ENCODE results near the gene TNS3.

TNS3 gene

DNA sequence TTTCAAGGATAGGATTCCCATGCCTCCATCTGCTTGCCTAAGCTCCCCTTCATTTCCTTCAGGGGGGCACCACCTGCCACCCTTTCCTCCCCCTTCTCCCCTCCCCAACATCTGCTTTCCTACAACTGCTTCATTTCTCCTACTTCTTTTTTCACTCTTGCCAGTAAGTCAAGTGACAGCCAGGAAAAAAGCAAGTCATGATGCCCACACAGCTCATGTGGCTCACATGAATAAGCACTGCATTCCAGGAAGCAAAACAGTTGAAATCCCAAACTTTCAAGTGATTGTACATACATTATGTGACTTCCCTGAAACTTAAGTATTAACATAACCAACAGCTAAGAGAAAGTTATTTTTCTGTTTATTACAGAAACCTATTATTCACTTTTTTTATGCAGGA lies 78.6 kb downstream of the TNS3 start:
- Histone ChIP-seq H4K20me1 (ENCODE audit: insufficient read depth) (no peaks in the 10 kb centered on the region), H3K4me3 (IDR thresholded peaks at IDR 0.05; ENCODE audit: insufficient read depth, low read depth, low read length) (no peak overlapping the region), H3K9ac (no peak overlapping the region), H2AFZ (ENCODE audit: low read depth) (no peak overlapping the region), H3K36me3 (ENCODE audit: insufficient read depth) (no peaks in the 10 kb centered on the region), H3K27me3 (ENCODE audit: insufficient read depth, low read depth) (no peaks in the 10 kb centered on the region), H3K4me1 (ENCODE audit: low read depth, poor library complexity, severe bottlenecking) (peaks cover 13% of the 10 kb centered on the region), H3K4me2 (no peak overlapping the region), H3K27ac (no peak overlapping the region), H3K79me2 (ENCODE audit: insufficient read depth, low read depth) (no peaks in the 10 kb centered on the region)
- no peak for TF ChIP-seq CTCF (conservative IDR thresholded peaks at IDR 0.05; ENCODE audit: low read depth, low read length)

DNA sequence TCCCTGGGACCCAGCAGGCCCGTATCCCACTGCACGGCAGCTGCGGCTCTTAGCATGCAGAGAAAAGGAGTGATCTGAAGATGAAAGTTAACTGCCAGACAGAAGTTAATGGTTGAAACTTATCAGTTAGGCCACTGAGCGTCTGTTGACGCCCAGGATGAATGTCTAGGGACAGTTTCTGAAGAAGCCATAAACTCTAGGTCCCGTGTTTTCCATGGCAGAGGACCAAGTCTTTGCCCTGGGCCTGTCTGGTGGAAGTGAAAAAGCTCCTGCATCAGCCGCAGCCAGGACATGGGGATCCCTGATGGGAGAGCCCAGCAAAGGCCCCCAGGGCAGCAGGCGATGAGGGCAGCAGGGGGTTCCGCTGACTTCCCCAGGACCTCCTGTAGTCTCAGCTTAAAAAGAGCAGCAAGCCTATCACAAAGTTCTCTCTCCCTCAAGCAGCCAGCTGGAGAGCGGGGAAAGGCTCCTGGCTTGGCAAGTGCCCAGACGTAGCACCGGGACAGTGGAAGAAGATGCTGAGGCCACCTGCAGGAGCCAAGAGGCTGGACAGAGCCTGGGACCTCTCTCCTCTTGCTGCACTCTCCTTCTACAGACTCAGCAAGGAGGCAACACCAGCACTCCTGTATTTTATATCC lies 79.6 kb downstream of the TNS3 start:
- no peak overlapping the region for H3K4me3 ChIP-seq (IDR thresholded peaks at IDR 0.05; ENCODE audit: insufficient read depth, low read depth, low read length)
- TF ChIP-seq CTCF (conservative IDR thresholded peaks at IDR 0.05; ENCODE audit: low read depth, low read length) = no peak
- H3K27ac ChIP-seq = no peak overlapping the region
- H3K27me3 ChIP-seq (ENCODE audit: insufficient read depth, low read depth) = no peaks in the 10 kb centered on the region
- H3K9ac ChIP-seq = no peak overlapping the region
- H3K4me1 ChIP-seq (ENCODE audit: low read depth, poor library complexity, severe bottlenecking) = peaks cover 22% of the 10 kb centered on the region
- no peaks in the 10 kb centered on the region for H3K79me2 ChIP-seq (ENCODE audit: insufficient read depth, low read depth)
- no peaks in the 10 kb centered on the region for H4K20me1 ChIP-seq (ENCODE audit: insufficient read depth)
- H3K4me2 ChIP-seq = no peak overlapping the region
- no peaks in the 10 kb centered on the region for H3K36me3 ChIP-seq (ENCODE audit: insufficient read depth)
- H2AFZ ChIP-seq (ENCODE audit: low read depth) = no peak overlapping the region

DNA sequence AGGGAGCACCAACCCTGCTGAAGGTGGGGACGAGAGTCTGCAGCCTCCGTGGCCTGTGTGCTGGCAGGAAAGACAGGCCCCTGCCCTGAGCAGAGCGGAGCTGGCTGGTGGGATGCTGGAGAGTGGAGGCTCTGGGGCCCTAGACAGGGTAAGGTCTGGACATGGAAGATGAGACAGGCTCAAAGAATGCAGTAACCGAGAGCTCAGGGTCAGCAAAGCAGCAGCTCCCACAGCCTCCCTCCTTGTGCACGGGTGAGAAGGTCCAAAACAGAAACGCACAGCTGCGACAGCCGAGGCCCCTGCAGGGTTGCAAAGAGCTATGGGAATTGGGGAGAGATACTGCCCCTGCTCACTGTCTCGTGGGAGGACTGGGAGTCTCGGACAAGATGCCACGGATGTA lies 80.5 kb downstream of the TNS3 start:
- no peak for TF ChIP-seq CTCF (conservative IDR thresholded peaks at IDR 0.05; ENCODE audit: low read depth, low read length)
- H3K9ac ChIP-seq = no peak overlapping the region
- H3K27me3 ChIP-seq (ENCODE audit: insufficient read depth, low read depth) = no peaks in the 10 kb centered on the region
- H3K4me2 ChIP-seq = no peak overlapping the region
- H3K4me1 ChIP-seq (ENCODE audit: low read depth, poor library complexity, severe bottlenecking) = peaks cover 32% of the 10 kb centered on the region
- H4K20me1 ChIP-seq (ENCODE audit: insufficient read depth) = no peaks in the 10 kb centered on the region
- no peak overlapping the region for H2AFZ ChIP-seq (ENCODE audit: low read depth)
- H3K4me3 ChIP-seq (IDR thresholded peaks at IDR 0.05; ENCODE audit: insufficient read depth, low read depth, low read length) = no peak overlapping the region
- no peak overlapping the region for H3K27ac ChIP-seq
- no peaks in the 10 kb centered on the region for H3K36me3 ChIP-seq (ENCODE audit: insufficient read depth)
- no peaks in the 10 kb centered on the region; the same call in 1 of the 2 replicates for H3K79me2 ChIP-seq (ENCODE audit: insufficient read depth, low read depth)

GRCh38 chr7:47500103-47500563 lies 81.8 kb downstream of the TNS3 start:
- Histone ChIP-seq H3K36me3 (ENCODE audit: insufficient read depth) (no peaks in the 10 kb centered on the region), H3K27ac (no peak overlapping the region), H3K9ac (no peak overlapping the region), H3K4me1 (ENCODE audit: low read depth, poor library complexity, severe bottlenecking) (peaks cover 45% of the 10 kb centered on the region), H3K4me2 (no peak overlapping the region), H3K4me3 (IDR thresholded peaks at IDR 0.05; ENCODE audit: insufficient read depth, low read depth, low read length) (no peak overlapping the region), H3K27me3 (ENCODE audit: insufficient read depth, low read depth) (no peaks in the 10 kb centered on the region), H4K20me1 (ENCODE audit: insufficient read depth) (no peaks in the 10 kb centered on the region), H2AFZ (ENCODE audit: low read depth) (no peak overlapping the region), H3K79me2 (ENCODE audit: insufficient read depth, low read depth) (no peaks in the 10 kb centered on the region; the same call in 1 of the 2 replicates)
- TF ChIP-seq CTCF (conservative IDR thresholded peaks at IDR 0.05; ENCODE audit: low read depth, low read length) = no peak

Measured in KMS-11 (cell line).